ENCODE data around the gene KCTD3.
A peak's percentile ranks its signal among the peaks of the same experiment; 100 is the strongest.

DNA sequence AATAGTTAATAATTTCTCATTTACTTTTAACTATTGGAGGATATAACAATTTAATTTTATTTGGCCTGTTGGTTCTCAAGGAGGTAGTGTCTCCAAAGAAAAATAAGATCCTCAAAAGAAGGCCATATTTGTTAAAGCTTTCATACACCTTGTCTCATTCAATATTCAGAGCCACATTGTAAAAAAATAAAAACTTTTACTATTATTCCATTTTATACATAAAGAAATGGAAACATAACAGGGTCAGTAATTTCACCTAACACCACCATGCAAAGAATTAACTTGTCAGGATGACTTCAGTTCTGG lies 40.3 kb upstream of the KCTD3 start:
- TF ChIP-seq EP300 (IDR thresholded peaks at IDR 0.05; ENCODE audit: low read depth), result no peak
- TF ChIP-seq, protein P1, sequence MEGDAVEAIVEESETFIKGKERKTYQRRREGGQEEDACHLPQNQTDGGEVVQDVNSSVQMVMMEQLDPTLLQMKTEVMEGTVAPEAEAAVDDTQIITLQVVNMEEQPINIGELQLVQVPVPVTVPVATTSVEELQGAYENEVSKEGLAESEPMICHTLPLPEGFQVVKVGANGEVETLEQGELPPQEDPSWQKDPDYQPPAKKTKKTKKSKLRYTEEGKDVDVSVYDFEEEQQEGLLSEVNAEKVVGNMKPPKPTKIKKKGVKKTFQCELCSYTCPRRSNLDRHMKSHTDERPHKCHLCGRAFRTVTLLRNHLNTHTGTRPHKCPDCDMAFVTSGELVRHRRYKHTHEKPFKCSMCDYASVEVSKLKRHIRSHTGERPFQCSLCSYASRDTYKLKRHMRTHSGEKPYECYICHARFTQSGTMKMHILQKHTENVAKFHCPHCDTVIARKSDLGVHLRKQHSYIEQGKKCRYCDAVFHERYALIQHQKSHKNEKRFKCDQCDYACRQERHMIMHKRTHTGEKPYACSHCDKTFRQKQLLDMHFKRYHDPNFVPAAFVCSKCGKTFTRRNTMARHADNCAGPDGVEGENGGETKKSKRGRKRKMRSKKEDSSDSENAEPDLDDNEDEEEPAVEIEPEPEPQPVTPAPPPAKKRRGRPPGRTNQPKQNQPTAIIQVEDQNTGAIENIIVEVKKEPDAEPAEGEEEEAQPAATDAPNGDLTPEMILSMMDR (IDR thresholded peaks at IDR 0.05), result peak in 1 of 5 experiments; percentile 3
- TF ChIP-seq POLR2A (IDR thresholded peaks at IDR 0.05), result no peak
- TF ChIP-seq POLR2AphosphoS5 (IDR thresholded peaks at IDR 0.05), result no peak
